Mesenteric fat pad (tissue), 1 donor: ENCODE measurements around the gene PPFIBP2. TPM values are rescaled to one million over a fixed set of nuclear protein-coding genes. Genes with fewer than 3 reads are reported as not detected.
A peak's percentile ranks its signal among the peaks of the same experiment; 100 is the strongest.
"Not testable (repeated sequence)": the region's sequence is repeated elsewhere in the genome, so short reads cannot be mapped to it uniquely, and the experiment has no call there.

Source experiments
- DNase-seq: peaks from one replicate; pipeline ENCODE4 v3.0.0-alpha.2; 2020; ENCODE audit warnings: low spot score
- total RNA-seq: library from RNA; stranded (reverse); fragmentation: NEBNext Ultra II Directional; extraction: Animal tissue kit (Norgen Biotek cat#: 25700); gene quantifications from one replicate; pipeline ENCODE4 v1.2.1, GENCODE V29; 2021
- donor health status: DM: yes; HTN: yes; CAD: no.

PPFIBP2 gene
- total RNA-seq, 1 donor from 2014 or later, result 37.5 TPM

DNA sequence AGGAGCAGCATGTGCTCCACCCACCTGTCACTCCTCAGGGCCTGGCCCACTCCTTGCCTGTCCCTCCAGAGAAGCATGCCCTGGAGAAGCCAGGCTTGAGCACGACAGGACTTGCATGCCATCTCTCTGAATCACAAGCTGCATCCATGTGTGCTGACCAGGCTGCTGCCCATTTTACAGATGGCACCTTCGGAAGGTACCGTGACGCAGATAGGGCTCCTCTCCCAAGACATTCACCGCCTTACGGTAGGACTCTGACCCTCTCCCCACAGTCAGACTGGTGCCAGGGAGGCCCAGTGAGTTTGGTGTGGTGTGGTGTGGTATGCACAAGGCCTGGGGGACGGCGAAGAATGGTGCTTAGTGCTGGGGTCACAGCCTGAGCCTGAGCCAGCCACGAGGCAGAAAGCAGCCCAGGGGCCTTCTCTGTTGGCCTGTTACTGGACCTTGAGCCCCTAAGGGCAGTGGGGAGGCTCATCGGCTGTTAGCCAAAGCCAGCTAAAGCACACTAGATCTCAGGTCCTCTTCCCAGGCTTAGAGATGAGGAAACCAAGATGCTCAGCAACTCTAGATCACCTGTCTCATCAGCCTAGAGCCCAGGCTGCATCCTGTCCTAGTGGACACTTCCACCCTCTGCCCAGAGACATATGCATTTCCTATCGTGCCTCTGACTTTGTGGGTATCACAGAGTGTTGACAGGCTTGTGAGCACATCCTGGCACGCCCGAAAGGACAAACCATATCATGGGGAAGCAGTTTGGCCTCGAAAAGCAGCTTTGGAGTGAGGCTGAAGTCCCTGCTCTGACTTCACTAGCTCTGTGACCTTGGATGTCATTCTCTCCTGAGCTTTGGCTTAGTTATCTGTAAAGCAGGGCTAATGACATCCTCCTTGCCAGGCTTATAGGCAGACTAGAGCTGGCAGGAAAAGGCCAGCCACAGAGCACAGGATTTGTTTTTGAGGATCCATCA is 141.7 kb downstream of the PPFIBP2 start:
- DNase-seq, result no peak

GRCh38 chr11:7656704-7657103 is 142.9 kb downstream of the PPFIBP2 start:
- DNase-seq, result no peak

GRCh38 chr11:7657306-7658025 is 143.7 kb downstream of the PPFIBP2 start:
- no peak for DNase-seq

DNA sequence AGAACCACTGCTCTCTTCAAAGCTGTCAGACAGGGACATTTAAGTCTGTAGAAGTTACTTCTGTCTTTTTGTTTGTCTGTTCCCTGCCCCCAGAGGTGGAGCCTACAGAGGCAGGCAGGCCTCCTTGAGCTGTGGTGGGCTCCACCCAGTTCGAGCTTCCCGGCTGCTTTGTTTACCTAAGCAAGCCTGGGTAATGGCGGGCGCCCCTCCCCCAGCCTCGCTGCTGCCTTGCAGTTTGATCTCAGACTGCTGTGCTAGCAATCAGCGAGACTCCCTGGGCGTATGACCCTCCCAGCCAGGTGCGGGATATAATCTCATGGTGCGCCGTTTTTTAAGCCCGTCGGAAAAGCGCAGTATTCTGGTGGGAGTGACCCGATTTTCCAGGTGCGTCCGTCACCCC is 149.7 kb downstream of the PPFIBP2 start:
- not testable (repeated sequence) for DNase-seq

DNA sequence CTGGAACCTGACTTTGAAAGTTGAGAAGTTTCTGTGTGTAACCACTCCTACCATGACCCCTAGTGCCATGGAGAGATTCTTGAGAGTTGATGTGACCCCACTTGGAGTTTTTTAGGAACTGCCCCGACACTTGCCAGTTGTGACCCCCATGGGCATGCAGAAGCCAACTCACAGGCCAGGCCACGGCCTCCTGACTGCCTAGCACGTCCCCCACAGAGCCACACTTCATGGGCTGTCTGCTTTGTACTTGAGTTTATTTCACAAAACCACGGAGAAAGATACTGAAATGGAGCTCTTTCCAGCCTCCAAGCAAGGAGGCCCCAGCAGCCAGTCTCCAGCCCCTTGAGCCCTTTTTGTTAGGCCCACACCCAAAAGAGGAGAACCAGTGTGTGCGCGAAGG is 151.1 kb downstream of the PPFIBP2 start:
- no peak for DNase-seq

DNA sequence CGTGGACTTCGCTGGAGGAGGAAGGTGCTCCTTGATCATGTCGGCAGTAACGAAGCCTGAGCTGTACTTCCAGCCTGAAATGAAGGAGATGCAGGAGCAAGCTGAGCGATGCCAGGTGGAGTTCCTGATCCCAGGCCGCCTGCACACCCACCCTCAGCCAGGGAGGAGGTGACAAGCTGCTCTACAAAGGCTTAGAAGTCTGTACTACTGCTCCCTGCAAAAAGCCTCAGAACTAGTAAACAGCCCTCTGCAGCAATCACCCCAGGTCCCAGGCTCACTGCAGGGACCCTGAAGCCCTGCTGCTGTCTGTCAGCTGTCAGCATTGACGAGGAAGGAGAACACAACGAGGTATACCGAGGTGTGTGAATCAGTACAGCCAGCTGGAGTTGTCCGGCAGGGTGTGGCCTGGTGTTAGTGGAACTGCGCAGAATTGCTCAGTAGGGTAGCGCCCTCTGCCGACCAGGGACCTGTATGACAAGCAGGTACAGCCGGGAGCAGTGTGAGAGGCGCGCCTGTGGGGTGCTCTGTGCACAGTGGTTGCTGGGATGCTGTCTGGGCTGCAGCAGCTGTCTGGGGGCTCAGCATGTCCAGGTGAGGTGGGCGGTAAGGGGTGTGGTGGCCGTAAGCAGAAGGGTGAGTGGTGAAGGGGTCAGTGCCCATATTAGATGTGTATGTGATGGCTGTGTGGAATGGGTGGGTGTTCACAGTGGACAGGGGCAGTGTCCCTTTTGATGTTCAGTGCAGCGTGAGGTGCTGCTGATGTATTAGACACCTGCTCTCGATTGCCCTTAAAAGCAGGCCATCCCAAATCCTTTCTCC is 151.9 kb downstream of the PPFIBP2 start:
- DNase-seq, result no peak

- DNase-seq, result no peak
Measured at GRCh38 chr11:7666292-7666866, 152.6 kb downstream of the PPFIBP2 start.

- no peak for DNase-seq
Measured at GRCh38 chr11:7667460-7667859, 153.7 kb downstream of the PPFIBP2 start.

GRCh38 chr11:7668464-7668863 is 154.7 kb downstream of the PPFIBP2 start:
- no peak for DNase-seq

- DNase-seq, result no peak
Measured at GRCh38 chr11:7668911-7669310, 155.1 kb downstream of the PPFIBP2 start.

- DNase-seq, result no peak
Measured at GRCh38 chr11:7670641-7671040, 156.8 kb downstream of the PPFIBP2 start.

DNA sequence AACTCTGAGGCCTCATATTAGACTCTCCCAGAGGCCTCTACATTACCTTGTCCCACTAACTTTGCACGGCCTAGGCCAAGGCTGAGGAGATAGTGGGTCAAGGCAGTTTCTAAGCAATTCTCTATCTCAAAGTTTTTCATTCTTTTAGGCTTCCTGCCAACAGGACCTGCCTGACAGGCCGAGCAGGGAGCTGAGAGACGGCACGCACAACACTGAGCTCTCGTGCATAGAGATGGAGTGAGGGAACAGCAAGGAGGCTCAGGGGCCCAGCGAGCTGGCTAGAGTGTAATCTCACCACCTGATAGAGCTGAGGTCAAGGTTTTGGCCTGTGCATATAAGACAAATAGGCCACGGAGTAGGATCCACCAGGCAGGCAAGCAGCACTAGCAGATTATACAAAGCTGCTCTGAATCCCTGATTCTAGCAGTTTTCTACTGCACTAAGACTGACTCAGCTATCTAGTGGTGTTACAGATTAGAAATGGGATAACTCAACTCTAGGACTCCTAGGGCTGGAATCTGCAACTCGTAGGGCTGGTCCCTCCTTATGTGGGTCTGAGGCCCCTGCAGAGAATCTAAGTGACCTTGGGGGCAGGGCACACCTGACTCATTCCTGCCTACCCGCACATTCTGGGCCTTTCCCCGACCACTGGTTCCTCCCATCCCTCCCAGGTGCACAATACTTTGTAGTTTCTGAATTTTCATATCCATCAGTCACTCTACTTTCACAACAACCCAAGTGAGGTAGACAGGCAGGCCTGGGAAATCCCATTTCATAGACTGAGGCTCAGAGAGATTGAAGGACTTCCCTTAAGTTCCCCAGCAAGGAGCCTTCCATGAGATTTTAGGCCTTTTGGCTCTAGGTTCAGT is 157.8 kb downstream of the PPFIBP2 start:
- no peak for DNase-seq

DNA sequence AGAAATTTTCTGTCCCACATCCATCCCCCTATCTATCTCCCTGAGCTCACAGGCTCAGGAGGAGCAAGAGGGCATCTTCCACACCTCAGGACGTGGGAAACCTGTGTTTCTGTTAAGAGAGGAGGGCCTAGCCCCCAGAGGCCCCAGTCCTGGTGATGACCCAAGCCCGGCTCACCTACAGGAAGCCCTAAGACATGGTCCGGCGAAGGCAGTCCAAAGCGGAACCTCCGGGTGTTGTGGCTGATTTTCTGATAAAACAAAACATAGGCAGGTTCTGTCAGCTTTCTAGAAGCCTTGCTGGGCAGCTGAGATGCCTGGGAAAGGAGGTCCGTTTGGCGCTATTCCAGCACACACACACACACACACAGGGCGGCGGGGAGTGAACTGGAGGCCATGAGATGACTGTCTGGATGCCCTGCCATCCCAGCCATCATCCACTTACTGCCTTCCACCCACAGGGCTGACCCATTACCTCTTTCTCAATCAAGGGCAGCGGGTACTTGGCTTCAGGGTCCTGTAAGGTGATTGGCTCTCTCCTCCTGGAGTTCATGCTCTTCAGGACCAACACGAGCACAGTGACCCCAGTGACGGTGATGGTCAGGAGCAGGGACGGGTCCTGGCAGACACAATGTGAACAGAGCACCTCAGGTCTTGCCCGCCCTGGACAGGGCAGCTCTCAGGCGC is 158.6 kb downstream of the PPFIBP2 start:
- DNase-seq, result no peak

GRCh38 chr11:7672960-7673723 is 159.3 kb downstream of the PPFIBP2 start, which contains the start of gene CYB5R2:
Gene CYB5R2 (minus strand): TSS chr11:7673500. CDS start chr11:7672825, 675 bp downstream.
- DNase-seq, result peak; percentile 93

DNA sequence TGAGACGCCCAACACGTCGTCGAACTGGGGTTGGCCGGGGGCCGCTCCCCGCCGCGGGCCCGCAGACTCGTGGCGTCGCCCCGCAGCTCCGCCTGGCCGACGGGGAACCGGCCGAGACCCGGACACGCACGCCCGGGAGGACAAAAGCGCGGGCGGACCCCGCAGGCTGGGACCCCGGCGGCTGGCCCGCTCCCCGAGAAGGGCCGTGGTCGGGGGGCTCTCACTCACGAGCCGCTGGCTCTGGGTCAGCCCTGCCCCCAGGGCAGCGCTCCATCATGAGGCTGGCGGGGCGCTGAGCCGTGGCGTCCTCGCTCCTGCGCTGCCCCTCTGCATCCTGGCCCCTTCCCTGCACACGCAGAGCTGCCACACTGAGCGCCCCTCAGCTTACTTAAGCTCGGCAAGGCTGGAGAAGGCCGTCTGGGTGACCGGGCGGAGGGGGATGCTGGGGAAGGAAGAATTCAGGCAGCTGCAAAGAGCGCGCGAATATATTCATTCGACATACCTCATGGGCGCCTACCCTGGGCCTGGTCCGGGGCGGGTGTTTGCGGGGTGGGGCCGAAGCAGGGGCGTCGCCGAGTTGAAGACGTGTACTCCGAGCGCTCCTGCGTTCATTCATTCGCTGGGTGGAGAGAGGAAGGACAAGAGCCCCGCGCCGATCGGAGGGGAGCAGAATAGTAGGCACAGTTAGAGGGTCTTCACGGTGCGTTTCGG is 160.1 kb downstream of the PPFIBP2 start:
- no peak for DNase-seq

GRCh38 chr11:7675631-7676030 is 161.8 kb downstream of the PPFIBP2 start:
- DNase-seq, result no peak

DNA sequence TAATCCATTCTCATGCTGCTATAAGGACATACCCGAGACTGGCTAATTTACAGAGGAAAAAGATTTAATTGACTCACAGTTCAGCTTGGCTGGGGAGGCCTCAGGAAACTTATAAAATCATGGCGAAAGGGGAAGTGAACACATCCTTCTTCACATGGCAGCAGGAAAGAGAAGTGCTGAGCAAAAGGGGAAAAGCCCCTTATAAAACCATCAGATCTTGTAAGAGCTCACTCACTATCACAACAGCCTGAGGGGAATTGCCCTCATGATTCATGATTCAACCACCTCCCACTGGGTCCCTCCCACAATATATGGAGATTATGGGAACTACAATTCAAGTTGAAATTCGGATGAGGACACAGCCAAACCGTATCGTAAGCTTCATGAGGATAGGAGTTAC is 163.3 kb downstream of the PPFIBP2 start:
- DNase-seq, result no peak

- DNase-seq, result no peak
Measured at GRCh38 chr11:7677796-7678201, 164.0 kb downstream of the PPFIBP2 start.
